Right lobe of liver (tissue), 6 donors: ENCODE data around the gene MTA1. TPM values are rescaled to one million over a fixed set of nuclear protein-coding genes. Genes with fewer than 3 reads are reported as not detected.

Source experiments
- ATAC-seq, 4 donors: fragments of 200-7000 bp; cut with Tn5 transposase; one replicate each; pipeline ENCODE4 v1.9.1; 2020; ENCODE audit warnings: mild to moderate bottlenecking in 4 of 4, moderate library complexity in 4 of 4
- DNase-seq, 3 donors: peaks; one replicate each; pipeline ENCODE4 v3.0.0-alpha.2; 2020
- H3K27ac ChIP-seq, 3 donors: fragments of 200-600 bp; one replicate each; pipeline ENCODE4 v1.8.0; 2022
- H3K27me3 ChIP-seq, 2 donors: fragments of 200-600 bp; one replicate each; pipeline ENCODE4 v1.8.0; 2022
- H3K36me3 ChIP-seq, 4 donors: fragments of 200-600 bp; sonication (generic) in 1 of 4; one replicate each; pipeline versions ENCODE4 v1.5.1 to v1.8.0; 2017 to 2022; ENCODE audit warnings: control low read depth in 1 of 4
- H3K4me1 ChIP-seq, 4 donors: fragments of 200-600 bp; sonication (generic) in 1 of 4; one replicate each; pipeline versions ENCODE4 v1.5.1 to v1.8.0; 2017 to 2022; ENCODE audit warnings: control low read depth in 1 of 4
- H3K4me3 ChIP-seq, 3 donors: fragments of 200-600 bp; one replicate each; pipeline ENCODE4 v1.8.0; 2022
- H3K9me3 ChIP-seq, 4 donors: fragments of 200-600 bp; sonication (generic) in 1 of 4; one replicate each; pipeline versions ENCODE4 v1.5.1 to v1.8.0; 2017 to 2022; ENCODE audit warnings: control low read depth in 1 of 4
- POLR2A ChIP-seq: fragments of 450-650 bp; IDR thresholded peaks from one replicate; pipeline ENCODE4 v1.6.1; 2017; ENCODE audit warnings: antibody characterized with exemption, mild to moderate bottlenecking
- WGBS: methylation state at CpG from one replicate; pipeline ENCODE4 v1.1.6; 2018; ENCODE audit warnings: low coverage, low lambda C conversion rate; ENCODE audit not compliant: insufficient coverage; ENCODE audit errors: missing lambda C conversion rate; 5-methylcytosine and 5-hydroxymethylcytosine counted together
- intact Hi-C, 2 donors: fragments of 100-400 bp; cut with DNase I; formaldehyde crosslinking; loops; one replicate each; pipeline versions ENCODE4 v1.11.2 to v1.14.1; 2022
- total RNA-seq, 6 experiments: library from RNA; depleted of rRNA in 2 of 6; stranded (reverse); fragments of >200 nt in 2 of 6; fragmentation: NEBNext Ultra II Directional in 3 of 6; extraction: Animal tissue kit (Norgen Biotek cat#: 25700) in 3 of 6; gene quantifications; one replicate each; pipeline versions ENCODE4 v1.1.0 to v1.2.4, GENCODE V29; 2016 to 2023
- TF ChIP-seq, protein P1 (sequence below), 4 donors: fragments of 200-600 bp in 3 of 4; fragments of 450-650 bp in 1 of 4; IDR thresholded peaks; one replicate each; pipeline versions ENCODE4 v1.5.1 to v1.8.0; 2016 to 2022; ENCODE audit warnings: antibody characterized with exemption in 4 of 4, mild to moderate bottlenecking in 2 of 4
- donor health status: DM: no; HTN: yes; CAD: no.
- donor health status: DM: no; HTN: no; CAD: no.
- donor health status: DM: no; HTN: no; CAD: no.
- donor health status: DM: no; HTN: yes; CAD: no.
- donor health status: DM: no; HTN: yes; CAD: no.

Gene MTA1
- total RNA-seq, 6 experiments from 2014 or later: 18.6 to 45.1 (median 29.2) TPM

DNA sequence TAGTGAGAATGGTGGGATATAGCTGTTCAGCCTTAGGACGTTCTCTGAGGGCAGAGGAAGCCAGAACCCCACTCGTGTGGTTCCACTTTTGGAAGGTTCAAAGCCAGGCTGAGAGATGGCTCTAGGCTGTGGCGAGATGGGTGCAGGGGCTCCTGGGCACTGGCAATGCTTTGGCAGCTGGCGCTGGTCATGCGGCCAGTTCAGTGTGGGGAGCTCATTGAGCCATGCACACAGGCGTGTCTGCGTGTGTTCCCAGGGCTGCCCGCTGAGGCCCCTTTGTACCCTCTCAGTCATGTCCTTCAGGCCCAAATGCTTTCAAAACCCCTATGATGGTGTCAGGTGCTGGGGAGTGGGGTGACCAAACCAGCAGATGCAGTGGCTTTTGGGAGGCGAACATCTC is 19.6 kb upstream of the MTA1 start:
- intact Hi-C loops: no loop called here
- Histone ChIP-seq H3K36me3 (peaks cover 0 to 3% (median 0%) of the 10 kb centered on the region in 4 donors), H3K4me1 (peaks cover 0 to 6% (median 0%) of the 10 kb centered on the region in 4 donors), H3K27ac (no peak overlapping the region), H3K4me3 (no peak overlapping the region), H3K27me3 (no peaks in the 10 kb centered on the region), H3K9me3 (no peaks in the 10 kb centered on the region)
- TF ChIP-seq, protein P1, sequence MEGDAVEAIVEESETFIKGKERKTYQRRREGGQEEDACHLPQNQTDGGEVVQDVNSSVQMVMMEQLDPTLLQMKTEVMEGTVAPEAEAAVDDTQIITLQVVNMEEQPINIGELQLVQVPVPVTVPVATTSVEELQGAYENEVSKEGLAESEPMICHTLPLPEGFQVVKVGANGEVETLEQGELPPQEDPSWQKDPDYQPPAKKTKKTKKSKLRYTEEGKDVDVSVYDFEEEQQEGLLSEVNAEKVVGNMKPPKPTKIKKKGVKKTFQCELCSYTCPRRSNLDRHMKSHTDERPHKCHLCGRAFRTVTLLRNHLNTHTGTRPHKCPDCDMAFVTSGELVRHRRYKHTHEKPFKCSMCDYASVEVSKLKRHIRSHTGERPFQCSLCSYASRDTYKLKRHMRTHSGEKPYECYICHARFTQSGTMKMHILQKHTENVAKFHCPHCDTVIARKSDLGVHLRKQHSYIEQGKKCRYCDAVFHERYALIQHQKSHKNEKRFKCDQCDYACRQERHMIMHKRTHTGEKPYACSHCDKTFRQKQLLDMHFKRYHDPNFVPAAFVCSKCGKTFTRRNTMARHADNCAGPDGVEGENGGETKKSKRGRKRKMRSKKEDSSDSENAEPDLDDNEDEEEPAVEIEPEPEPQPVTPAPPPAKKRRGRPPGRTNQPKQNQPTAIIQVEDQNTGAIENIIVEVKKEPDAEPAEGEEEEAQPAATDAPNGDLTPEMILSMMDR (IDR thresholded peaks at IDR 0.05): no peak
- no peak for TF ChIP-seq POLR2A
- ATAC-seq: no peak
- no peak for DNase-seq
- WGBS: 100% methylated on average over 1 of the region's 9 CpGs

DNA sequence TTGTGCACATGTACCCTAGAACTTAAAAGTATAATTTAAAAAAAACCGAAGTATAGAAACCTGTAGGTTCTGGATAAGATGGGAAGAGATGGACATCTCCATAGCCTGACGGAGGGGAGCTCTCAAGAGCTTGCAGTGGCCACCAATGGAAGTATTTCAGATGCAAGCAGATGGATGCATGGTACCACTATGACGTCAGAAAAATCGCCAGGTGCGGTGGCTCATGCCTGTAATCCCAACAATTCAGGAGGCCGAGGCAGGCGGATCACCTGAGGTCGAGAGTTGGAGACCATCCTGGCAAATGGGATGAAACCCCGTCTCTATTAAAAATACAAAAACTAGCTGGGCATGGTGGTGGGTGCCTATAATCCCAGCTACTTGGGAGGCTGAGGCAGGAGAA is 17.9 kb upstream of the MTA1 start:
- Histone ChIP-seq H3K9me3 (no peaks in the 10 kb centered on the region), H3K27ac (no peak overlapping the region), H3K27me3 (no peaks in the 10 kb centered on the region), H3K4me1 (peaks cover 0 to 6% (median 0%) of the 10 kb centered on the region in 4 donors), H3K36me3 (peaks cover 0 to 3% (median 0%) of the 10 kb centered on the region in 4 donors), H3K4me3 (no peak overlapping the region)
- TF ChIP-seq POLR2A: no peak
- intact Hi-C loops: no loop called here
- no peak for DNase-seq
- no peak for ATAC-seq
- WGBS: 90% methylated on average over 2 of the region's 9 CpGs

DNA sequence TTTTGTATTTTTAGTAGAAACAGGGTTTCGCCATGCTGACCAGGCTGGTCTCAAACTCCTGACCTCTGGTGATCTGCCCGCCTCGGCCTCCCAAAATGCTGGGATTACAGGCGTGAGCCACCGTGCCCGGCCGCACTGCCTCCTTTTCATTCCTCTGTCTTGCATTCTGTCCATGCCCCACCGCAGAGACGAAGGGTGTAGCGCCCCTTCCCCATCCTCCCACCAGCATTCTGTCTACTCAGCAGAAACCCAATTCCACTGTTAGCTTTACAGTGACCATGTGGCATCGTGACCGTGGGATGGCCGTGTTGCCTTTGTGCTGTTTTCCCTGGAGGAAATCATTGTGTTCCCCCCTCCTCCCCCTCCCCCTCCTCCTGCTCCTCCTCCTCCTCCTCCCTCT is 11.0 kb upstream of the MTA1 start:
- ATAC-seq (no peak), DNase-seq (no peak)
- no peaks in the 10 kb centered on the region for H3K36me3 ChIP-seq
- peaks cover 0 to 10% (median 0%) of the 10 kb centered on the region in 4 donors for H3K4me1 ChIP-seq
- intact Hi-C loops: no loop called here
- no peaks in the 10 kb centered on the region for H3K9me3 ChIP-seq
- TF ChIP-seq, protein P1 (IDR thresholded peaks at IDR 0.05): no peak
- no peak for TF ChIP-seq POLR2A
- H3K27me3 ChIP-seq: no peaks in the 10 kb centered on the region
- WGBS: 83% methylated on average over 13 of the region's 13 CpGs
- no peak overlapping the region for H3K27ac ChIP-seq
- no peak overlapping the region for H3K4me3 ChIP-seq

DNA sequence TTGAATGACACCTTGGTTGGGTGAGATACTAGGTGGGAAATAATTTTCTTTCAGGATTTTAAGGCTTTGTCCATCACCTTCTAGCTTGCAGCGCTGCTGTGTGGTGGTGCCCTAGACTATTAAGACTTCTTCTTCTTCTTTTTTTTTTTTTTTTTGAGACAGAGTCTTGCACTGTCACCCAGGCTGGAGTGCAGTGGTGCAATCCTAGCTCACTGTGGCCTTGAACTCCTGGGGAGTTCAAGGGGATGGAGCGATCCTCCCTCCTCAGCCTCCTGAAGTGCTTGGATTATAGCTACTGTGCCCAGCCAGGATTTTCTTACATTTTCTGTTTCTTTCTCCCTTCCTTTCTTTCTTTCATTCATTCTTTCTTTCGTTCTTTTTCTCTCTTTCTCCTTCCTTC is 10.3 kb upstream of the MTA1 start:
- Histone ChIP-seq H3K27ac (no peak overlapping the region), H3K4me1 (peaks cover 0 to 10% (median 0%) of the 10 kb centered on the region in 4 donors), H3K27me3 (no peaks in the 10 kb centered on the region), H3K36me3 (no peaks in the 10 kb centered on the region), H3K9me3 (no peaks in the 10 kb centered on the region), H3K4me3 (no peak overlapping the region)
- no peak for ATAC-seq
- 58% methylated on average over 2 of the region's 3 CpGs for WGBS
- intact Hi-C loops: no loop called here
- no peak for DNase-seq
- no peak for TF ChIP-seq POLR2A
- TF ChIP-seq, protein P1 (IDR thresholded peaks at IDR 0.05): no peak

DNA sequence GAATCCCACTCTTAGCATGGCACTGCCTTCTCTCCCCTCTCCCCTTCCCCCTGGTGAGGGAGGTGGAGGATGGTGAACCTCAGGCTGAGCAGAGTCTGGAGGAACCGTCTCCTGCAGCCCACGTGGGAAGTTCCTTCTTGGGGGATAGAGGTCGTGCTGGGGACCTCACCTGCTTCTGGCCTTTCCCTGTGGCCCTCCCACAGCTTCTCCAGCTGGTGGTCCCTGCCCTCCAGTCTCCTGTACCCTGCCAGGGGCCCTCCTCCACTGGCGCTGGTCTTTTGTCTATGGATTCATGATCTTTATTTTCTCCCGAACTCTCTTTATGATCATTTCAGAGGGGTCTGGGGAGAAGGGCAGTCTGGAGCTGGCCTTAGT is 9.0 kb upstream of the MTA1 start:
- 44% methylated on average over 2 of the region's 5 CpGs for WGBS
- Histone ChIP-seq H3K4me3 (no peak overlapping the region), H3K4me1 (peaks cover 0 to 12% (median 0%) of the 10 kb centered on the region in 4 donors), H3K27me3 (no peaks in the 10 kb centered on the region), H3K9me3 (no peaks in the 10 kb centered on the region), H3K36me3 (no peaks in the 10 kb centered on the region), H3K27ac (no peak overlapping the region)
- DNase-seq: no peak
- TF ChIP-seq POLR2A: no peak
- intact Hi-C loops: no loop called here
- no peak for ATAC-seq
